Retinal pigment epithelial cell (primary cell): ENCODE data around the gene SSUH2.

ENCODE experiments used
- DNase-seq: peaks from one replicate; pipeline ENCODE4 v3.0.0-alpha.2; 2010; ENCODE audit warnings: low read depth
- H3K4me3 ChIP-seq: 2 replicates; pipeline ENCODE4 v1.5.1; 2011; ENCODE audit warnings: mild to moderate bottlenecking, low read length, control low read depth, moderate library complexity
- TF ChIP-seq, protein P1 (sequence below): conservative IDR thresholded peaks from 2 replicates; pipeline ENCODE4 v1.5.1; 2011; ENCODE audit warnings: low read depth, low read length, control low read depth, inconsistent platforms

The SSUH2 gene

DNA sequence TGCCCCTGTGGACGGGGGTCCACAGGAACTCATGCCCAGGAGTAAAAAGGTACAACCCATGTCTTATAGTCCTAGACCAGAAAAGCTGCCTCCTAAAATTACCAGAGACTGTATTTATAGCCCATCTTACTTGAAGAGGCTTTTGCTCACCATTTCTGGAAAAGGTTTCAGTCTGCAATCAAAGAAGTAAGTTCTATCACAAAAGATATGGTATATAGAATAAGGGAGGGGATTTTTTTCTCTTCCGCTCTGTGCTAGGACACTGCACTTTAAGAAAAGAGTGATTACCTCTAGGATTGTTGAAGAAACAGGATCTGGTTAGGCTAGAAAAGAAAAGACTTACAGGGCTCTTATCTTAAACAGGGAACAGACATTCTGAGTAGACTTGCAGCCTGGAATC, 2.6 kb downstream of the SSUH2 start:
- no peak for DNase-seq
- TF ChIP-seq, protein P1, sequence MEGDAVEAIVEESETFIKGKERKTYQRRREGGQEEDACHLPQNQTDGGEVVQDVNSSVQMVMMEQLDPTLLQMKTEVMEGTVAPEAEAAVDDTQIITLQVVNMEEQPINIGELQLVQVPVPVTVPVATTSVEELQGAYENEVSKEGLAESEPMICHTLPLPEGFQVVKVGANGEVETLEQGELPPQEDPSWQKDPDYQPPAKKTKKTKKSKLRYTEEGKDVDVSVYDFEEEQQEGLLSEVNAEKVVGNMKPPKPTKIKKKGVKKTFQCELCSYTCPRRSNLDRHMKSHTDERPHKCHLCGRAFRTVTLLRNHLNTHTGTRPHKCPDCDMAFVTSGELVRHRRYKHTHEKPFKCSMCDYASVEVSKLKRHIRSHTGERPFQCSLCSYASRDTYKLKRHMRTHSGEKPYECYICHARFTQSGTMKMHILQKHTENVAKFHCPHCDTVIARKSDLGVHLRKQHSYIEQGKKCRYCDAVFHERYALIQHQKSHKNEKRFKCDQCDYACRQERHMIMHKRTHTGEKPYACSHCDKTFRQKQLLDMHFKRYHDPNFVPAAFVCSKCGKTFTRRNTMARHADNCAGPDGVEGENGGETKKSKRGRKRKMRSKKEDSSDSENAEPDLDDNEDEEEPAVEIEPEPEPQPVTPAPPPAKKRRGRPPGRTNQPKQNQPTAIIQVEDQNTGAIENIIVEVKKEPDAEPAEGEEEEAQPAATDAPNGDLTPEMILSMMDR: no peak
- no peak overlapping the region for H3K4me3 ChIP-seq

DNA sequence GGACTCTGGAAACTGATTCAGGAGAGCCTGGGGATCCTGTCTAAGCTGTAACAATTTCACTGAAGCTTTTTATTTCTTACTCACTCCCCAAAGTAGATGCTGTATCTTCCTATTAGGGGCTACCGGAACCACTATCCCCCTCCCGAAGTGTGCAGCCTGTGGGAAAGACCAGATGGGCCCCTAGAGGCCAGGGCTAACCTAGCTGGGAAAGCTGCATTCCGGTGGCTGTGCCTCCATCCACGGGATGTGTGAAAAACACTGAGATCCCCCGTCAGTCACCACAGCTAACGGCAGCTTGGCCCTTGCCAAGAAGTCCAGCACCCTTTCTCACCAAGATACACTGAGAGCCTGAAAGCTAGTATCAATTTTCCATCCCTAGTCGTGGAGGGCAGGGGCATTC, 3.1 kb downstream of the SSUH2 start:
- no peak for DNase-seq
- TF ChIP-seq, protein P1: no peak
- no peak overlapping the region for H3K4me3 ChIP-seq

DNA sequence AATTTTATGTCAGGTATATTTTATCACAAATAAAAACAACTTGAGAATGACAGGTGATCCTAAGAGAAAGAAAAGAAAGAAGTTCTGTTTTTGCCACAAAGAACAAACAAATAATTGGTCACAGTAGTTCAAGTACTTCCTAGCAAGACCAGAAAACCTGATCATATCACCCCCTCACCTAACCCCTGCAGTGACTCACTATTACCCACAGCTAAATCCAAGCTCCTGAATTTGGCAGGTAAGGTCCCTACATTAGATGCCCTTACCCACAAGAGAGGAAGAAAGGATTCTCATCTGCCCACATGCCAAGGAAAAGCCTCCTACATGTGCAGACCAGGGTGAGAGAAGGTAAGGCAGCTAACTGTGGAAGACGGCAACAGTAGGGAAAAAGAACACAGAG, 4.4 kb downstream of the SSUH2 start:
- TF ChIP-seq, protein P1: no peak
- no peak overlapping the region for H3K4me3 ChIP-seq
- no peak for DNase-seq

DNA sequence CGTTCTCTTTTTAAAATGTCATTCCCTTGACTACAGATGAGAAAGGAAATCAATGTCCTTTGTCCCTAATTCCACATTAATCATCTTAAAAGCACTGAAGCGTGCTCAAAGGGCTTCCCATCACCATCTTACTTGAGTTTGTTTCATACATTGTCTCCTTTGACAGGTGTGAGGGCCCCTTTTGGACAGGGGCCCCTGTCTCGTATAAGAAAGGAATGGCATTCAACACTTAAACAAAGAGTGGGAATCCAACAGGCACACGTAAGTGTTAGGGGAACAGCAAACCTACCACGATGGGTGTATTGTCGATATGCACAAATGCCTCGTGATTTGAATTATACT, 5.0 kb downstream of the SSUH2 start:
- no peak for DNase-seq
- TF ChIP-seq, protein P1: no peak
- H3K4me3 ChIP-seq: no peak overlapping the region

DNA sequence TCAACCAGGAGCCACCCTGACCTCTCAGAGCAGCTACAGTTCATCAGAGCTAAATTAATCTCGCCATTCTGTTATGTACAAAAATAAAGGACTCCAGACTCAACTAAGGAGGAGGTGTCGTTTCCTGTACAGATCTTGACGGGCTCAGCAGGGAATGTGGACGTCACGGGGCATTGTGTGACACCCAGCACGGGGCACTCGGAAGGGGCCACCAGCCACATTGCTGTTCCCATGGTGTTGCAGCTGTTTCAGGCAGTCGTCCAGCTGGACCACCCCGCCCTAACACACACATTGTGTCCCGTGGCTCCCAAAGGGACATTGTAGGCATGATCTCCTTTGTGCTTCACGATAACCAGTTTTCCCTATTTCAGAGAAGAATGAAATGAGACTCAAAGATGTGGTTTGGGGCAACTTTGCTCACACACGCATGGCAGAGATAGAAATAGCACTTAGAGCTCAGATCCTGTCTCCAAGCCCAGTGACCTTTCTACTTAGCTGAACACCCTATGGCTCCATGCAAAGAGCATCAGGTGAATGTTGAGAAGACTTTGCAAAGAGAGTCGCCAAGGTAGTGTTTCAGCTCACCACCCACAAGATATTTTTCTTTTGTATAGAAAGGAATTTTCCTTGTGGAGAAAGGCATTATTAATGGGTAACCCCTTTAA, 5.5 kb downstream of the SSUH2 start:
- TF ChIP-seq, protein P1: no peak
- no peak for DNase-seq
- no peak overlapping the region for H3K4me3 ChIP-seq

DNA sequence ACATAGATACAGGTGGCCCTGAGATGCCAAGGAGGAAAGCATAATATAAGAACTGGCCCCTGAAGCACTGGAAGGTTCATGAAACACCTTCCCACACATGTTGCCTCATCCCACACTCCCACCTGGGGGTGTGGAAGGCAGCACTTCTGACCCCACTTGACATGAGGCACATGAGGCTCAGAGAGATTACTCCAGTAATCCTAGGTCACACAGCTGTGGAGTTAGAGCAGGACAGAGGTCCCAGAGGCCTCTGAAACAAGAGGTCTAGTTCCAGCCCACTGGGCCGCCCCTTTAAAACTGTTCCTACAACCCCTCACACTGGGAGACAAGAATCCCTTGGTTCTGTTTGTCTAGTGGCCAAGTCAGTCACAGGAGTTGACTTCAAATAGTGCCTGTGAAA, 7.2 kb downstream of the SSUH2 start:
- no peak overlapping the region for H3K4me3 ChIP-seq
- TF ChIP-seq, protein P1: no peak
- DNase-seq: no peak

DNA sequence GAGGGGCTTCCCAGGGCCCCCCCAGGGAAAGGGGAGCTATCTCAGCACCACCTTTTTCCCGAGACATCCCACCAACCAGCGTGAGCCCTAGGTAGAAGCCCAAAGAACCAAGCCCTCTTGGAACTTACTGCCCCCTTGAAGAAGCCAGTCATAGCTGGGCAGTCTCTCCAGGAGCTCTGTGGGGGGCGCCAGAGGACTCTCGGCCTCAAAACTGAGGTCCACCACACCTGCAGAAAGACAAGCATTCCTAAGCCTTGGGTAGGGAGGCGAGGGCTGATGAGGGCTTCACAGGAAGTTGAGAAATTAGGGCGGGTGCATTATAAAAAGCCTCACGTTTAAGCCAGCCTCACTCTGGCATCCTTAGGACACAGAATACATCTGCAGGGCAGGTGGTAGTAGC, 9.0 kb downstream of the SSUH2 start:
- no peak overlapping the region for H3K4me3 ChIP-seq
- TF ChIP-seq, protein P1: peak; percentile 27
- no peak for DNase-seq
